ENCODE results near the gene CAB39. TPM values are rescaled to one million over a fixed set of nuclear protein-coding genes. Genes with fewer than 3 reads are reported as not detected.

CAB39 gene
- polyA plus RNA-seq, 1 donor (not counting 4 experiments of a cell fraction or from before 2014, with no cell fraction given): 120 TPM

DNA sequence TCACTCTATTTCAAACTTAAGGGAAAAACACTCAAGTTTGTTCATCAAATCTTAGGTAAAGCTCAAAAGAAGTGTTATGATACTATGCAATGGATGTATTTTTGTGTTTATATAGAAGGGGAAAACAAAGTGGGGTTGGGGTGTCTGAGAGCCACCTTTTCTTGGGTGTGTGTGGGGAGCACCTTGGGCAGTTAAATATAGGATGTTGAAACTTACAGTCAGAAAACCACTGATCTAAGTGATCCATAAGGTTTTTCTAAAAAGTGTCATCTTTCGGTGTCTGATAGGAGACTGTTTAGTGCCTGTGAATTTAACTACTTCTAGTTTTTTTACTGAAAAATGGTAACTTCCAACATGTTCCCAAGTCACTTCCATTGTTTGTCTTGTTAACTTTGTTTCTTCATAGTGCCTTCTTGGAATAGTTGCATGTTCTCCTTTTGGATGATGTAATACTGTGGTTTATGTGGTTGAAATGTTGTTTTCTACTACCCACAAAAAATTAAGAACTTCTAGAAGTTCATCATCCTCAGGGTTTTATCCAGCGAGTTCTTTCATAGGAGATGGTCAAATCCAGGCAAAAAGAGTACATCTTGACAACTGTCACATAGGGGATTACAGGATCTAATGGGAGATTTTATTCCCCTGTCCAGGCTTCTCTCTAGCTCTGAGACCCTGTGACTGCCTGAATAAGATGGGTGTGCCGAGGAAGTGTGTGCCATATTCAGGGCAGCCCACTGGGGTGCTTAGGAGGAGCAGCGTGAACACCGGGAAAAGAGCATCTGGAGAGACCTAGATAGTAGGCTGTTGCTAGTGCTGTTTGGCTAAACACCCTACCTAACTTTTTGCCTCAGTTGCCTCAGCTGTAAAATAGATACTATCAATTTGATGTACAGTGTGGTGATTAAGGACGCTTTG is 46.2 kb downstream of the CAB39 start:
- peaks cover 5% of the 10 kb centered on the region for H3K9me1 ChIP-seq (ENCODE audit: control insufficient read depth, extremely low read depth, insufficient read depth, low read length)
- no peak for TF ChIP-seq EZH2 (IDR thresholded peaks at IDR 0.05; ENCODE audit: low read length)
- TF ChIP-seq, protein P1, sequence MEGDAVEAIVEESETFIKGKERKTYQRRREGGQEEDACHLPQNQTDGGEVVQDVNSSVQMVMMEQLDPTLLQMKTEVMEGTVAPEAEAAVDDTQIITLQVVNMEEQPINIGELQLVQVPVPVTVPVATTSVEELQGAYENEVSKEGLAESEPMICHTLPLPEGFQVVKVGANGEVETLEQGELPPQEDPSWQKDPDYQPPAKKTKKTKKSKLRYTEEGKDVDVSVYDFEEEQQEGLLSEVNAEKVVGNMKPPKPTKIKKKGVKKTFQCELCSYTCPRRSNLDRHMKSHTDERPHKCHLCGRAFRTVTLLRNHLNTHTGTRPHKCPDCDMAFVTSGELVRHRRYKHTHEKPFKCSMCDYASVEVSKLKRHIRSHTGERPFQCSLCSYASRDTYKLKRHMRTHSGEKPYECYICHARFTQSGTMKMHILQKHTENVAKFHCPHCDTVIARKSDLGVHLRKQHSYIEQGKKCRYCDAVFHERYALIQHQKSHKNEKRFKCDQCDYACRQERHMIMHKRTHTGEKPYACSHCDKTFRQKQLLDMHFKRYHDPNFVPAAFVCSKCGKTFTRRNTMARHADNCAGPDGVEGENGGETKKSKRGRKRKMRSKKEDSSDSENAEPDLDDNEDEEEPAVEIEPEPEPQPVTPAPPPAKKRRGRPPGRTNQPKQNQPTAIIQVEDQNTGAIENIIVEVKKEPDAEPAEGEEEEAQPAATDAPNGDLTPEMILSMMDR (optimal IDR thresholded peaks at IDR 0.05 in 1 of 3, IDR thresholded peaks at IDR 0.05 in 1 of 3, conservative IDR thresholded peaks at IDR 0.05 in 1 of 3; ENCODE audit: extremely low read depth in 1 of 3, insufficient read depth in 2 of 3, low read length in 3 of 3): no peak

DNA sequence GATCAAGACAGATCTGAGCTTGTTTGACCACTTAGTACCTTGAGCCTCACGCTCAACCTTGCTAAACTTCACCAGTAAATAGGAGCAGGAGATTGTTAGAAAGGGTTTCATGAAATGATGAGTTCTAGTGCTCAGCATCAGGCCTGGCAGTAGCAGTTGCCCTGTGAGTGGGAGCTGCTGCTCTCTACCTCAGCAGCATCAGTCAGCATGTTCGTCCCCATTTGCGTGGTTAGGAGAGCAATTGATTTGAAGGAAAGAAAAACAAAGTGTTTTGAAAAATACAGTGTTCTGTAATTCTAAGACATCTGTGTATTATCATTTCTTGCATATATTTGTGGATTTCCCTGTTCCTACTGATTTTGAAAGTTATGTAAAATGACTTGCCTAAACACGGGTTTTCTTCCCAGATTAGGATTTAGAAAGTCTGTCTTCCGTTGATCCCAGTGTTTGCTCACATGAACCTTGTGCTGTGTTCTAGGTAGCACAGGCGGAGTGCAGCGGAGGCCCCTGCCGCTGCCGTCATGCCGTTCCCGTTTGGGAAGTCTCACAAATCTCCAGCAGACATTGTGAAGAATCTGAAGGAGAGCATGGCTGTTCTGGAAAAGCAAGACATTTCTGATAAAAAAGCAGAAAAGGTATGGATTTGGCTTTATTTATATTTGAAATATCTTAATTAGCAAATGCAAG is 47.0 kb downstream of the CAB39 start:
- H3K27ac ChIP-seq (ENCODE audit: control insufficient read depth, insufficient read depth, low read length): no peak overlapping the region
- H3K36me3 ChIP-seq (ENCODE audit: control insufficient read depth in 2 of 2, extremely low read depth in 1 of 2, insufficient read depth in 2 of 2, low read length in 2 of 2): peaks cover 11 to 49% of the 10 kb centered on the region in 2 experiments
- no peak for DNase-seq (ENCODE audit: low read depth, low spot score)
- peaks cover 89% of the 10 kb centered on the region for H3K79me2 ChIP-seq (ENCODE audit: control insufficient read depth, insufficient read depth, low read length)
- FAIRE-seq: no peak
- H3K4me2 ChIP-seq (ENCODE audit: control insufficient read depth, extremely low read depth, insufficient read depth, low read depth, low read length): no peak overlapping the region
- H3K4me3 ChIP-seq (ENCODE audit: control insufficient read depth in 2 of 3, extremely low read depth in 1 of 3, insufficient read depth in 2 of 3, low read depth in 1 of 3, low read length in 3 of 3): no peak overlapping the region
- H3K27me3 ChIP-seq (ENCODE audit: control insufficient read depth, extremely low read depth, insufficient read depth, low read length): no peaks in the 10 kb centered on the region
- no peak overlapping the region for H3K9ac ChIP-seq (ENCODE audit: control insufficient read depth, extremely low read depth, insufficient read depth, low read length)
- dilution Hi-C loops (cut with MboI; ENCODE audit: extremely low pct_ligation_motif_present, low sequenced_read_pairs): no loop called here
- H3K4me1 ChIP-seq (ENCODE audit: control insufficient read depth, extremely low read depth, insufficient read depth, low read length): peaks cover 24% of the 10 kb centered on the region
- peaks cover 5% of the 10 kb centered on the region for H3K9me1 ChIP-seq (ENCODE audit: control insufficient read depth, extremely low read depth, insufficient read depth, low read length)
- TF ChIP-seq EZH2 (IDR thresholded peaks at IDR 0.05; ENCODE audit: low read length): no peak
- TF ChIP-seq, protein P1 (optimal IDR thresholded peaks at IDR 0.05 in 1 of 3, IDR thresholded peaks at IDR 0.05 in 1 of 3, conservative IDR thresholded peaks at IDR 0.05 in 1 of 3; ENCODE audit: extremely low read depth in 1 of 3, insufficient read depth in 2 of 3, low read length in 3 of 3): no peak
- H3K9me3 ChIP-seq (ENCODE audit: control insufficient read depth, low read depth, low read length): no peaks in the 10 kb centered on the region
- H2AFZ ChIP-seq (ENCODE audit: control insufficient read depth, low read length): no peak overlapping the region
- peaks cover 20% of the 10 kb centered on the region for H4K20me1 ChIP-seq (ENCODE audit: control insufficient read depth, extremely low read depth, insufficient read depth, low read length)

More for the DNA sequence above, 46.2 kb downstream of the CAB39 start:
- no peak overlapping the region for H3K9ac ChIP-seq (ENCODE audit: control insufficient read depth, extremely low read depth, insufficient read depth, low read length)
- peaks cover 8 to 43% of the 10 kb centered on the region in 2 experiments for H3K36me3 ChIP-seq (ENCODE audit: control insufficient read depth in 2 of 2, extremely low read depth in 1 of 2, insufficient read depth in 2 of 2, low read length in 2 of 2)
- dilution Hi-C loops (cut with MboI; ENCODE audit: extremely low pct_ligation_motif_present, low sequenced_read_pairs): no loop called here
- peaks cover 90% of the 10 kb centered on the region for H3K79me2 ChIP-seq (ENCODE audit: control insufficient read depth, insufficient read depth, low read length)
- no peak overlapping the region for H2AFZ ChIP-seq (ENCODE audit: control insufficient read depth, low read length)
- peak overlapping the region; percentile 33 for H3K27ac ChIP-seq (ENCODE audit: control insufficient read depth, insufficient read depth, low read length)
- H3K4me2 ChIP-seq (ENCODE audit: control insufficient read depth, extremely low read depth, insufficient read depth, low read depth, low read length): peak overlapping the region; percentile 17
- no peak overlapping the region for H3K4me3 ChIP-seq (ENCODE audit: control insufficient read depth in 2 of 3, extremely low read depth in 1 of 3, insufficient read depth in 2 of 3, low read depth in 1 of 3, low read length in 3 of 3)
- H3K27me3 ChIP-seq (ENCODE audit: control insufficient read depth, extremely low read depth, insufficient read depth, low read length): no peaks in the 10 kb centered on the region
- peaks cover 24% of the 10 kb centered on the region for H3K4me1 ChIP-seq (ENCODE audit: control insufficient read depth, extremely low read depth, insufficient read depth, low read length)
- no peaks in the 10 kb centered on the region for H3K9me3 ChIP-seq (ENCODE audit: control insufficient read depth, low read depth, low read length)
- no peak for DNase-seq (ENCODE audit: low read depth, low spot score)
- H4K20me1 ChIP-seq (ENCODE audit: control insufficient read depth, extremely low read depth, insufficient read depth, low read length): peaks cover 20% of the 10 kb centered on the region
- peak; percentile 49 for FAIRE-seq

Data from keratinocyte (primary cell).